Keratinocyte (primary cell): ENCODE results near the gene IRX2.

Experiments used
- EZH2 ChIP-seq: IDR thresholded peaks from one replicate; pipeline ENCODE4 v1.6.1; 2012; ENCODE audit warnings: inconsistent platforms, mild to moderate bottlenecking, low read length, moderate library complexity
- TF ChIP-seq, protein P1 (sequence below), 3 experiments: IDR thresholded peaks in 1 of 3; conservative IDR thresholded peaks in 1 of 3; optimal IDR thresholded peaks in 1 of 3; 2 replicates in 2 of 3; 3 replicates in 1 of 3; pipeline versions ENCODE3 to v1.5.1; 2011; ENCODE audit warnings: low read length in 3 of 3, mild to moderate bottlenecking in 3 of 3, moderate library complexity in 2 of 3, control low read depth in 1 of 3, inconsistent platforms in 1 of 3; ENCODE audit not compliant: insufficient read depth in 2 of 3; ENCODE audit errors: extremely low read depth in 1 of 3

DNA sequence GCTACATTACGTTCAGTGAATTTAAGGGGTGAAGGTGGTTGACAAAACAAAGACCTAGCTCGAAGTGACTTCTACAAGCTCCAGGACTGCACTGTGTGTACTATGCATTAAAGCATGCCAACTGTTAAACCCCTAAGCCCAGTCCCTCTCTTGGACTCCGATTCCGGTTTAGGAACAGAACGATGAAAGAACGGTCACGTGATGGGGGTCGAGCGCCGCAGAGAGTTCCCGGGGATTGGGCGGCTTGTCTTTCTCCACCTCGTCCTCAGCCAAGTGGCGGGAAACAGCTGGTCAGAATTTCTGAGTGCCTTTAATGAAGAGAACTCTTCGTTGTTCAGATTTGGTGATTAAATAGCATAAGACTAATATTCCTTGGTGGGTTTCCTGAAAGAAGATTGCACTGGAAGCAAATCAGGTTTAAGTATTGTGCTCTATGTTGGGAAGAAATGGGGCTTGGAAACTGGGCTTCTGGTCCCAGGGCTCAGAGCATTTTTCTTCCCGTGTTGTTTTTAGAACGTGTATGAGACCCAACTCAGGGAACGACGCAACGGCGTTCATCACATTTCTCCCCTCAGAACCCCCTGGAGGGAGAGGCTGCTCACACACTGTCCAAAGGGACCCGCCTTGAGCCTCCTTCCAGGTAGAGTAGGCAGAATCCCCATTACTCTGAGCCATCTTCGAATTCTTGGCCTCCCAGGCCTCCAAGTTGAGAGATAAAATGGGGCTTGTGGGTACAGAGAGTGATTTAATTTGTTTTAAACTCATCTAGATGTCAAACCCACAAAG lies 25.3 kb downstream of the IRX2 start:
- TF ChIP-seq, protein P1, sequence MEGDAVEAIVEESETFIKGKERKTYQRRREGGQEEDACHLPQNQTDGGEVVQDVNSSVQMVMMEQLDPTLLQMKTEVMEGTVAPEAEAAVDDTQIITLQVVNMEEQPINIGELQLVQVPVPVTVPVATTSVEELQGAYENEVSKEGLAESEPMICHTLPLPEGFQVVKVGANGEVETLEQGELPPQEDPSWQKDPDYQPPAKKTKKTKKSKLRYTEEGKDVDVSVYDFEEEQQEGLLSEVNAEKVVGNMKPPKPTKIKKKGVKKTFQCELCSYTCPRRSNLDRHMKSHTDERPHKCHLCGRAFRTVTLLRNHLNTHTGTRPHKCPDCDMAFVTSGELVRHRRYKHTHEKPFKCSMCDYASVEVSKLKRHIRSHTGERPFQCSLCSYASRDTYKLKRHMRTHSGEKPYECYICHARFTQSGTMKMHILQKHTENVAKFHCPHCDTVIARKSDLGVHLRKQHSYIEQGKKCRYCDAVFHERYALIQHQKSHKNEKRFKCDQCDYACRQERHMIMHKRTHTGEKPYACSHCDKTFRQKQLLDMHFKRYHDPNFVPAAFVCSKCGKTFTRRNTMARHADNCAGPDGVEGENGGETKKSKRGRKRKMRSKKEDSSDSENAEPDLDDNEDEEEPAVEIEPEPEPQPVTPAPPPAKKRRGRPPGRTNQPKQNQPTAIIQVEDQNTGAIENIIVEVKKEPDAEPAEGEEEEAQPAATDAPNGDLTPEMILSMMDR (optimal IDR thresholded peaks at IDR 0.05 in 1 of 3, IDR thresholded peaks at IDR 0.05 in 1 of 3, conservative IDR thresholded peaks at IDR 0.05 in 1 of 3; ENCODE audit: extremely low read depth in 1 of 3, insufficient read depth in 2 of 3, low read length in 3 of 3) = no peak
- no peak for TF ChIP-seq EZH2
